GM12865 (cell line): ENCODE results near the gene GLCE.

ENCODE experiments used
- DNase-seq: peaks from one replicate; pipeline ENCODE4 v3.0.0; 2010; ENCODE audit warnings: low read depth
- H3K4me3 ChIP-seq: 2 replicates; pipeline ENCODE4 v1.5.1; 2011; ENCODE audit warnings: mild to moderate bottlenecking, low read depth, low read length, control low read depth
- TF ChIP-seq, protein P1 (sequence below): IDR thresholded peaks from 2 replicates; pipeline ENCODE4 v1.5.1; 2011; ENCODE audit warnings: low read length, control low read depth, low read depth, inconsistent platforms; ENCODE audit not compliant: insufficient read depth; ENCODE audit errors: missing control alignments

GLCE gene

DNA sequence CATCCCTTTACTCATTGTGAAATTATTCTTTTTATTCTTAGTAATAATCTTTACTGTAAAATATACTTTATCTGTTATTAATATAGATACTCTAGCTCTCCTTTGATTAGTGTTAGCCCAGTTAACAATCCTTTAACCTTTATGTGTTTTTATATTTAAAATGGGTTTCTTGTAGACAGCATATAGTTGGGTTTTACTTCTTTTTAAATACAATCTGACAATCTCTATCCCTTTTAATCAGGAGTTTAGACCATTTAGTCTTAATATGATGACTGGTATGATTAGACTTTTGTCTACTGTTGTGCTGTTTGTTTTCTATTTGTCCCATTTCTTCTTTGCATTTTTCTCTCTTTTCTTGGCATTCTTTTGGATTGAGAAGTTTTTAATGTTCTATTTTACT lies 30.1 kb downstream of the GLCE start:
- DNase-seq: no peak
- TF ChIP-seq, protein P1, sequence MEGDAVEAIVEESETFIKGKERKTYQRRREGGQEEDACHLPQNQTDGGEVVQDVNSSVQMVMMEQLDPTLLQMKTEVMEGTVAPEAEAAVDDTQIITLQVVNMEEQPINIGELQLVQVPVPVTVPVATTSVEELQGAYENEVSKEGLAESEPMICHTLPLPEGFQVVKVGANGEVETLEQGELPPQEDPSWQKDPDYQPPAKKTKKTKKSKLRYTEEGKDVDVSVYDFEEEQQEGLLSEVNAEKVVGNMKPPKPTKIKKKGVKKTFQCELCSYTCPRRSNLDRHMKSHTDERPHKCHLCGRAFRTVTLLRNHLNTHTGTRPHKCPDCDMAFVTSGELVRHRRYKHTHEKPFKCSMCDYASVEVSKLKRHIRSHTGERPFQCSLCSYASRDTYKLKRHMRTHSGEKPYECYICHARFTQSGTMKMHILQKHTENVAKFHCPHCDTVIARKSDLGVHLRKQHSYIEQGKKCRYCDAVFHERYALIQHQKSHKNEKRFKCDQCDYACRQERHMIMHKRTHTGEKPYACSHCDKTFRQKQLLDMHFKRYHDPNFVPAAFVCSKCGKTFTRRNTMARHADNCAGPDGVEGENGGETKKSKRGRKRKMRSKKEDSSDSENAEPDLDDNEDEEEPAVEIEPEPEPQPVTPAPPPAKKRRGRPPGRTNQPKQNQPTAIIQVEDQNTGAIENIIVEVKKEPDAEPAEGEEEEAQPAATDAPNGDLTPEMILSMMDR: no peak
- H3K4me3 ChIP-seq: no peak overlapping the region

DNA sequence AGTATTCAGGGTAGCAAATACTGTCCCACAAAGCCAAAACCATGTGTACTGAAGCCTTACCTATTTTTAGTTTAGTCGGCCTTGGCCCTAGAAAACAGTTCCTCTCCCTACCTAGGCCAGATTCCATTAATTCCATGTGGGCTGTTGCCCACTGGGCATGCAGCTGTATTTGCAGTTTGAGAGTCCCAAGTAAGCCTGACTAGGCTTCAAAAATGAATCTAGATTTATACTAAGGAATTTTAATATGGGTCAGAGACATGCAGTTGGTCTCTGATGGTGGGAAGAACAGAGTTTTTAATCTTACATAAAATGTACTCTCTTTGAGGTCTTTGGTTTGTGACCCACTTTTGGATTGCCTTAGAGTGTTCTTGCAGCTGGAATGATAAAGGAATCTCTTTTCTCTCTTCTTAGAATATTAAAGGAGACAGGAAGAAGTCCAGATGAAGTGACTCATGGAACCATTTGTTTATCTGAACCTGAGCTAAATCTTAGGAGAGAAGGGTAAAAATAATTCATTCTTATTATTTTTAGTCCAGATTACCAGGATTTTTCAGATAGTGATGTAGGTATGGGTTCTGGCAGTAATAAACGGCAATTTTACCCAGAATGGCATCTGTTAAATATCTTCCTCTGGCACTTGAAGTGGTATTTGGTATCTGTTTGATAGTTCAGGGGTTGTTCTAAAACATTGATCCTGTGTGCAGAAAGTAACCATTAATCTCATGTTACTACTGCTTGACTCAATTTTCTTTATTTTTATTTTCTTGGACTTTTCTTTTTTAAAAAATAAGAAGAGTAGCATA lies 33.8 kb downstream of the GLCE start:
- H3K4me3 ChIP-seq: no peak overlapping the region
- no peak for DNase-seq
- TF ChIP-seq, protein P1: no peak

DNA sequence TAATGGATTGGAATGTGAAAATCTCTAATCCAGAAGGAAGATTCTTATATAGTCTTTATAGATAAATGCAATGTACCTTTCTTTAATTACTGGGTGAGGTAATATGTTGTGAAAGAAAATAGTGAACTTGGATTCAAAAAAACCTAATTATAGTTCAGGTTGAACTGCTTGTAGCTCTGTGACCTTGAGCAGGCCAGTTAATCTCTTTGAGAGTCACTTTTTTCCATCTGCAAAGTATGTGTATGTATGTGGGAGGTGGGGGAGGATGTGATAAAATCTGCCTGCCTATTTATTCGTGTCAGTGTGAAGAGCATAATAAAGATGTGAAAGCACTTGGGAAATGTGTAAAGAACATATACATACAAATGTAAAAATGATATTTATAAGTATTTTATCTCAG lies 34.4 kb downstream of the GLCE start:
- TF ChIP-seq, protein P1: no peak
- DNase-seq: no peak
- no peak overlapping the region for H3K4me3 ChIP-seq

DNA sequence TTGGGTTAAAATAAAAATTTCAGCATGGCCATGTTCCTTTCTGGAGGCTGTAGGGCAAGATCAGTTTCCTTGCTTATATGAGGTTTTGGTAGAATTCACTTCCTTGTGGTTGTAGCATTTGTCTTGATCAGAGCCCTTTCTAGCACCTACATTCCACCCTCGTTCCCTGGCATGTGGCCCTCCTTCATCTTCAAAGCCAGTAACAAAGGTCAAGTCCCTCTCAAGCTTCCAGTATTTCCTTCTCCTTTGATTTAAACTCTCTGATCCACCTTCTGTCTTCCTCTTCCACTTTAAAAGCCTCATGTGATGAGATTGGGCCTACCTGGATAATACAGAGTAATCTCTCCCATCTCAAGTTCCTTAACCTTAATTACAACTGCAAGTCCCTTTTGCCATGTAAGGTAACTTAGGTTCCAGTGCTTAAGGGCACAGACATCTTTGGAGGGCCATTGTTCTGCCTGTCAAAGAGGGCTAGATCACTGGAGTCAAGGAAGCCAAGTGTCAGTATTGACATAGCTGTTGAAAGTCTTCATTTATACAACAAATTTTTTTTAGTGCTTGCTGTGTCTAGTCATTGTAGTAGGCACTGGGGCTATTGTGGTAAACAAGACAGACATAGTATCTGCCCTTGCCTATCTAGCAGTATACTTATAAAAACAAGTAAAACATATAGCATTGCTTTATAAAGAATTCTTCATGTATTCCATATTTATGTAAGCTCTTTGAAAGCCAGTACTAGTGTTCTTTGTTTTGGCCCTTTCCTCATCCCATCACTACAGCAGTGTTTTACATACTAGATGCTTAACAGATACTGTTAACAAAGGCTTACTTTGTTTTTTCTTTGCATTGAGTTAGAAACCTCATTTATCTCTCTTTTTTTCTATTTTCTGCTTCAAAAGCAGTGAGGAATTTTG lies 40.7 kb downstream of the GLCE start:
- no peak for DNase-seq
- no peak overlapping the region for H3K4me3 ChIP-seq
- TF ChIP-seq, protein P1: no peak

DNA sequence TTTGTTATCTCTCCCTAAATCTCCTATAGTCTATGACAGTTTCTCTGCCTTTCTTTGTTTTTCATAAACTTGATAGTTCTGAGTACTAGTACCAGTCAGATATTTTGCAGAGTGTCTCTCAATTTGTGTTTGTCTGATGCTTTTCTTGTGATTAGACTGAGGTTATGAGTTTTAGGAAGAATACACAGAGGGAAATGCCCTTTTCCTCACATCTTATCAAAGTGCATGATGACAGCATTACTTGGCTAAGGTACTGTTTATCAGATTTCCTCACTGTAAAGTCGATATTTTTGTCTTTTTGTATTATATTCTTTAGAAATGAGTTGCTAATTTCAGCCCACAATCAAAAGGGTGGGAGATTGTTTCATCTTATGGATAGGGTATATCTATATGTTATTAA lies 45.6 kb downstream of the GLCE start:
- H3K4me3 ChIP-seq: no peak overlapping the region
- no peak for DNase-seq
- TF ChIP-seq, protein P1: no peak

DNA sequence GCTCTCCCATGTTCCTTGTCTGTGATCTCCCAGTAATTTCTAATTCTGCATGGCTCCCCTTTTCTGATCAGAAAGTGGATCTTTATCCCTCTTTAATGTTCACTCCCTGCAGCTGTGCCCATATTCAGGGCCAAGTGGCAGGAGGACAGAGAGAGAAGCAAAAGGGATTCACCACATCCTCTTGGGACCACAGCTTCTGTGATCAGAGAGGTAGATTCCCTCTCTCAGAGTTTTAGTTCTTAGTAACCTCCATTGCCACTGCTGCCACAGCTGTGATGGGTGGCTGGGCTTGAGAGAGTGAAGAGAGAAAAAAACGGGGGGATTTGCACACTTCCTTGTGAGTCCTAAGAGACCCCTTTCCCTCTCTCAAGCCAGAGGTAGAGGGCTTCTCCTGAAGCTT lies 49.2 kb downstream of the GLCE start:
- TF ChIP-seq, protein P1: no peak
- DNase-seq: peak; percentile 3
- H3K4me3 ChIP-seq: no peak overlapping the region
